Measurements from ENCODE around the gene OXSM. TPM values are rescaled to one million over a fixed set of nuclear protein-coding genes. Genes with fewer than 3 reads are reported as not detected.

Gene OXSM
- polyA plus RNA-seq, 1 donor (not counting 4 experiments of a cell fraction or from before 2014, with no cell fraction given): 31.6 TPM

GRCh38 chr3:25781758-25782594 is 7.9 kb upstream of the OXSM start:
- DNase-seq (ENCODE audit: low read depth, low spot score) (no peak), FAIRE-seq (no peak)
- Histone ChIP-seq H3K9ac (ENCODE audit: control insufficient read depth, extremely low read depth, insufficient read depth, low read length) (peak overlapping the region; percentile 71), H3K9me3 (ENCODE audit: control insufficient read depth, low read depth, low read length) (no peaks in the 10 kb centered on the region), H3K27ac (ENCODE audit: control insufficient read depth, insufficient read depth, low read length) (no peak overlapping the region), H4K20me1 (ENCODE audit: control insufficient read depth, extremely low read depth, insufficient read depth, low read length) (no peaks in the 10 kb centered on the region), H3K36me3 (ENCODE audit: control insufficient read depth in 2 of 2, extremely low read depth in 1 of 2, insufficient read depth in 2 of 2, low read length in 2 of 2) (peaks cover 1 to 6% of the 10 kb centered on the region in 2 experiments), H3K9me1 (ENCODE audit: control insufficient read depth, extremely low read depth, insufficient read depth, low read length) (no peaks in the 10 kb centered on the region), H2AFZ (ENCODE audit: control insufficient read depth, low read length) (no peak overlapping the region), H3K79me2 (ENCODE audit: control insufficient read depth, insufficient read depth, low read length) (peaks cover 31% of the 10 kb centered on the region), H3K4me1 (ENCODE audit: control insufficient read depth, extremely low read depth, insufficient read depth, low read length) (peaks cover 9% of the 10 kb centered on the region), H3K4me3 (ENCODE audit: control insufficient read depth in 2 of 3, extremely low read depth in 1 of 3, insufficient read depth in 2 of 3, low read depth in 1 of 3, low read length in 3 of 3) (peak overlapping the region; percentile 76 to 91 (median 77)), H3K27me3 (ENCODE audit: control insufficient read depth, extremely low read depth, insufficient read depth, low read length) (no peaks in the 10 kb centered on the region), H3K4me2 (ENCODE audit: control insufficient read depth, extremely low read depth, insufficient read depth, low read depth, low read length) (peak overlapping the region; percentile 90)
- no peak for TF ChIP-seq CTCF (optimal IDR thresholded peaks at IDR 0.05 in 1 of 3, IDR thresholded peaks at IDR 0.05 in 1 of 3, conservative IDR thresholded peaks at IDR 0.05 in 1 of 3; ENCODE audit: extremely low read depth in 1 of 3, insufficient read depth in 2 of 3, low read length in 3 of 3)
- TF ChIP-seq EZH2 (IDR thresholded peaks at IDR 0.05; ENCODE audit: low read length): no peak
- dilution Hi-C loops (cut with MboI; ENCODE audit: extremely low pct_ligation_motif_present, low sequenced_read_pairs): no loop called here

GRCh38 chr3:25782636-25782937 is 7.3 kb upstream of the OXSM start:
- H3K4me2 ChIP-seq (ENCODE audit: control insufficient read depth, extremely low read depth, insufficient read depth, low read depth, low read length): peak overlapping the region; percentile 90
- H3K4me1 ChIP-seq (ENCODE audit: control insufficient read depth, extremely low read depth, insufficient read depth, low read length): peaks cover 9% of the 10 kb centered on the region
- H3K27ac ChIP-seq (ENCODE audit: control insufficient read depth, insufficient read depth, low read length): peak overlapping the region; percentile 40
- H3K27me3 ChIP-seq (ENCODE audit: control insufficient read depth, extremely low read depth, insufficient read depth, low read length): no peaks in the 10 kb centered on the region
- H3K4me3 ChIP-seq (ENCODE audit: control insufficient read depth in 2 of 3, extremely low read depth in 1 of 3, insufficient read depth in 2 of 3, low read depth in 1 of 3, low read length in 3 of 3): peak overlapping the region; percentile 76 to 91 (median 77)
- DNase-seq (ENCODE audit: low read depth, low spot score) (no peak), FAIRE-seq (peak; percentile 26)
- peak overlapping the region; percentile 91 for H2AFZ ChIP-seq (ENCODE audit: control insufficient read depth, low read length)
- peaks cover 1 to 3% of the 10 kb centered on the region in 2 experiments for H3K36me3 ChIP-seq (ENCODE audit: control insufficient read depth in 2 of 2, extremely low read depth in 1 of 2, insufficient read depth in 2 of 2, low read length in 2 of 2)
- no peaks in the 10 kb centered on the region for H4K20me1 ChIP-seq (ENCODE audit: control insufficient read depth, extremely low read depth, insufficient read depth, low read length)
- H3K9ac ChIP-seq (ENCODE audit: control insufficient read depth, extremely low read depth, insufficient read depth, low read length): peak overlapping the region; percentile 71
- dilution Hi-C loops (cut with MboI; ENCODE audit: extremely low pct_ligation_motif_present, low sequenced_read_pairs): no loop called here
- H3K9me3 ChIP-seq (ENCODE audit: control insufficient read depth, low read depth, low read length): no peaks in the 10 kb centered on the region
- H3K79me2 ChIP-seq (ENCODE audit: control insufficient read depth, insufficient read depth, low read length): peaks cover 31% of the 10 kb centered on the region
- H3K9me1 ChIP-seq (ENCODE audit: control insufficient read depth, extremely low read depth, insufficient read depth, low read length): no peaks in the 10 kb centered on the region
- TF ChIP-seq EZH2 (IDR thresholded peaks at IDR 0.05; ENCODE audit: low read length) (no peak), CTCF (optimal IDR thresholded peaks at IDR 0.05 in 1 of 3, IDR thresholded peaks at IDR 0.05 in 1 of 3, conservative IDR thresholded peaks at IDR 0.05 in 1 of 3; ENCODE audit: extremely low read depth in 1 of 3, insufficient read depth in 2 of 3, low read length in 3 of 3) (no peak)

Data from keratinocyte (primary cell).